NCI-H510A treated with DMSO at 0.1 percent for 48 hours (cell line): ENCODE results near the gene KRTAP5-8.
"Not testable (repeated sequence)": the region's sequence is repeated elsewhere in the genome, so short reads cannot be mapped to it uniquely, and the experiment has no call there.

Source experiments
- DNase-seq: peaks from one replicate; lab custom pipeline; 2025; lab: John Stamatoyannopoulos, UW

Gene KRTAP5-8

GRCh38 chr11:71543866-71544265, 6.0 kb downstream of the KRTAP5-8 start:
- no peak for DNase-seq

DNA sequence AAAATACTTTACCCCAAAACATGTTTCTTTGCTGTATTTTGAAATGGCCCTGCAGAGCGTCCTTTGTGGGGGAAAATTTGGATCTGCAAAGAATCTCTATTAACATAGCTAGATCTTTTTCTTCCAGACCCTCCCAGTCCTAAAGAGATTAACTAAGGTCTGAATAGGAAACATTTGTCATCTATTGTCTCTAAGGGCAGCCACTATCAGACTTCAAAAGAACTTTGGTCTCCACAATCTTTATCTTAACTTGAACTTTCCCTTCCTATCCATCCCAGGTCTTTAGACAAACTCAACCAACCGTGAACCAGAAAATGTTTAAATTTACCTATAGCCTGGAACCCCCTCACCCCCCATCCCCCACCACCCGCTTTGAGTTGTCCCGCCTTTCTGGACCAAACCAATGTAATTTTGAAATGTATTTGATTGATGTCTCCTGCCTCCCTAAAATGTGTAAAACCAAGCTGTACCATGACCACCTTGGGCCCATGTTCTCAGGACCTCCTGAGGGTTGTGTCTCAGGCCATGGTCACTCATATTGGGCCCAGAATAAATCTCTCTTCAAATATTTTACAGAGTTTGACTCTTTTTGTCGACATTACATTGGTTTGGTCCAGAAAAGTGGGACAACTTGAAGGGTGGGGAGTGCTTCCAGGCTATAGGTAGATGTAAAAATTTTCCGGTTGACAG, 6.8 kb downstream of the KRTAP5-8 start:
- DNase-seq = no peak

DNA sequence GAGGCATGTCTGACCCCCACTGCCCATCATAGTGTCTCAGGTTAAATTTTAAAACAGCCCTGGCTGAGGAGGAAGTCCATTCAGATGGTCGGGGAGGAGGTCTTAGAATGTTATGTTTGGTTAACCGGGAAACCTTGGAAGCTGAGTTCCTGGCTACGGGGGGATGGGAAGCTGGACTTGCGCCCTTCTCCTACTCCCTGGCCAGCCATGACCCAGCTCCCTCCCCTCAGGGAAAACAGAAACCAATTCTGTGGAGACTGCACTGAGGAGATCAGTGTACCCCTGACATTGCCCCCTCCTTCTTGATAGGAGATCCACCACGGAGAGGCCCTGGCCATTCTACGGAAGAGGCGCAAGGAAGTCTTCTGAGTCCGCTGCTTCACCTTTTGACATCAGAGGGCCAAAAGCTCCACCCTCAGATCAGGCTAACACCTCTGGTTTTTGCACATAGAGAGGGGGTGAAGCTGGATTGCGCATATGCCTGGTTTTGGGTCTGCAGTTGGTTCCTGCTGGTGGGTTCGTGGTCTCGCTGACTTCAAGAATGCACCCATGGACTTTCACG, 7.7 kb downstream of the KRTAP5-8 start:
- DNase-seq = no peak

GRCh38 chr11:71548120-71548519, 10.3 kb downstream of the KRTAP5-8 start, which contains the start of gene KRTAP5-9:
KRTAP5-9 (plus strand) TSS chr11:71548420; CDS start chr11:71548658, 238 bp downstream.
- no peak for DNase-seq

DNA sequence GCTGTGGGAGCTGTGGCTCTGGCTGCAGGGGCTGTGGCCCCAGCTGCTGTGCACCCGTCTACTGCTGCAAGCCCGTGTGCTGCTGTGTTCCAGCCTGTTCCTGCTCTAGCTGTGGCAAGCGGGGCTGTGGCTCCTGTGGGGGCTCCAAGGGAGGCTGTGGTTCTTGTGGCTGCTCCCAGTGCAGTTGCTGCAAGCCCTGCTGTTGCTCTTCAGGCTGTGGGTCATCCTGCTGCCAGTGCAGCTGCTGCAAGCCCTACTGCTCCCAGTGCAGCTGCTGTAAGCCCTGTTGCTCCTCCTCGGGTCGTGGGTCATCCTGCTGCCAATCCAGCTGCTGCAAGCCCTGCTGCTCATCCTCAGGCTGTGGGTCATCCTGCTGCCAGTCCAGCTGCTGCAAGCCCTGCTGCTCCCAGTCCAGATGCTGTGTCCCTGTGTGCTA, 10.9 kb downstream of the KRTAP5-8 start:
- no peak for DNase-seq

- DNase-seq = no peak
These were observed 13.9 kb downstream of the KRTAP5-8 start for GRCh38 chr11:71551711-71552110.

DNA sequence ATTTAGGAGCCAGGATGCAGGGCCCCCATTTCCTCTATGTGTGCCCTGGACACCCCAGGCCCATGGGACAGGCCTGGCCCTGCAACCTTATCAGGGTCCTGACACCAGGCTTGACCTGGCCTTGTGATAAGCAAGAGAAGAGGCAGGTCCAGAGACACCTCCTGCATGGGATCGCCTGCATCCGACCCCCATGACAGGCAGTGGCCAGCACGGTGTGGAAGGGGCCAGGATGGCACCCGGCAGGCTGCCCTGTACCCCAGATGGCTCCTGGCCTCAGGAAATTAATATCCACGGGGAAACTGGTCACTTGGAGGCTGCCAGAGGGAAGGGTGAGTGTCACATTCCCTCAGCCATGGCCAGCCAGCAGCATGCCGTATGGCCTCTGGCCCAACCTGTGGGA, 17.2 kb downstream of the KRTAP5-8 start:
- DNase-seq = no peak

DNA sequence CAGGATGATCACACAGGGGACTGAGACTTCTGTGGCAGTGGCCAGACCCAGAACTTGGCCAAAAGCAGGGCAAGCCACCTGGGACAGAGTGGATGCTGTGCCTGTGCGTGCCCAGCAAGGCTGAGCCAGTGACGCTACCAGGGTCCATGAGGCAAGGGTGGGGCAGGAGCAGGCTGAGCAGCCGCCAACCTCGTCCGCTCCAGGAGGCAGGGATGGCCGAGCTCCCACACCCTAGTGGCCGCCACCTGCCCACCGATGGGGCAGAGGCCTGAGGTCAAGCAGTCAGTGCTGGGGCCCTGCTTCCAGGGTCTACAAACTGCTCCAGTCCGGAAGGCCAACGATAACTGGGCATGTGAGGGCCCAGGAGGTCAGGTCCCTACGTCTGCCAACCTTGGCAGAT, 17.7 kb downstream of the KRTAP5-8 start:
- no peak for DNase-seq

- no peak for DNase-seq
These were observed 18.2 kb downstream of the KRTAP5-8 start for GRCh38 chr11:71556018-71556417.

DNA sequence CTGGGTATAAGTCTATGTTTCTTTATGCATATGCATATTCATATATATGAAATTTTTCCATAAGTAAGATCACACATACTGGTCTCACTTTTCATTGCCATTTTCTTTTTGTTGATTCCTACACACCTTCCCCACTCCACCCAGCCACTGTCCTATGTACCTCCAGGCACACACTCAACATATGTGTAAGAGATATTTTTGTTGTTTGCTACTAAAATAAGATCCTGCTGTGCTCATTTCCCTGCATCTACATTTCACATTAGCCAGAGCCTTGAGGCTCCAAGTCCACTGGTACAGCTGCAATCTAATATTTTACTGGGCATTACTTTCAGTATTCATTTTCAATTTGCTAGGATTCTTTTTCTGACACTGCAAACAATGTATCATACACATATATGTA, 19.4 kb downstream of the KRTAP5-8 start:
- DNase-seq = no peak

DNA sequence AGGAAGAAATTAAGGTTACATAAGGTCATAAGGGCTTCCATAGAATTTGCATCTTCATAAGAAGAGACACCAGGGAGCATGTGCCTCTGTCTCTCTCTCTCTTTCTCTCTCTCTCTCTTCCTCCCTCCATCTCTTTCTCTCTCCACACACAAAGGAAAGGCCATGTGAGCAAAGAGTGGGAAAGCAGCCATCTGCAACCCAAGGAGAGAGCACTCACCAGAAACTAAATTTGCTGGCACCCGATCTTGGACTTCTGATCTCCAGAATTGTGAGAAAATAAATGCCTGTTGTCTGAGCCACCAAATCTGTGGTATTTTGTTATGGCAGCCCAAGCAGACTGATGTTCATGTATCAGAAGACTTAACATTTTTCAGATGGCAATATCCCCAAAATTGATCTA, 21.2 kb downstream of the KRTAP5-8 start:
- DNase-seq = no peak

DNA sequence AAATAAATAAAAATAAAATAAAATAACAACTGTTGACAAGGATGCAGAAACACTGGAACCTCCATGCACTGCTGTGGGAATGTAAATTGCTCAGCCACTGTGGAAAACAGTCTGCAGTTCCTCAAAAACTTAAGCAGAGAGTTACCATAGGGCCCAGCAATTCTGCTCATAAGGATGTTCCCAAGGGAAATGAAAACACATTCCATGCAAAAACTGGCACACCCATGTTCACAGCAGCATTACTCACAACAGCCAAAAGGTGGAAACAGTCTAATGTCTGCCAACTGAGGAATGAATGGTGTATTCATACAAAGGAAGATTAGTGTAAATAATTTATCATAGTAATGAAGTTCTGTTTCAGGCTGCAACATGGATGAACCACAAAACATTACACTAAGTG, 24.3 kb downstream of the KRTAP5-8 start:
- no peak for DNase-seq

DNA sequence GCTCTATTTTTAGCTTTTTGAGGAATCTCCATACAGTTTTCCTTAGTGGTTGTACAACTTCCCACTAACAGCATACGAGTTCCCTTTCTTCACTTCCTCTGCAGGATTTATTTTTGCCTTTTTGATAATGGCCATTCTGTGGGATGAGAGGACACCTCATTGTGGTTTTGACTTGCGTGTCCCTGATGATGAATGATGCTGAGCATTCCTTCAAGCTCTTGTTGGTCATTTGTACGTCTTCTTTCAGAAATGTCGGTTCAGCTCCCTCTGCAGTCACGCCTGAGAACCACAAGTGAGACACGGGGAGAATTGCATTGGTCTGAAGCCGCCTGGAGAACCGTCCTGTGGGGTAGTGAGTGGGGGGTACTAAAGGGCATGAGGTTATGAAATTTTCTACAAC, 25.6 kb downstream of the KRTAP5-8 start:
- no peak for DNase-seq

- no peak for DNase-seq
These were observed 26.6 kb downstream of the KRTAP5-8 start for GRCh38 chr11:71564430-71564829.

GRCh38 chr11:71565263-71565662, 27.4 kb downstream of the KRTAP5-8 start, which contains the start of gene KRTAP5-10:
KRTAP5-10 (plus strand) TSS chr11:71565563; CDS start chr11:71565588, 25 bp downstream.
- DNase-seq = no peak

- DNase-seq = no peak
These were observed 28.3 kb downstream of the KRTAP5-8 start for GRCh38 chr11:71566081-71566620.

GRCh38 chr11:71566626-71567599, 29.1 kb downstream of the KRTAP5-8 start:
- not testable (repeated sequence) for DNase-seq

- not testable (repeated sequence) for DNase-seq
These were observed 29.8 kb downstream of the KRTAP5-8 start for GRCh38 chr11:71567633-71568032.

DNA sequence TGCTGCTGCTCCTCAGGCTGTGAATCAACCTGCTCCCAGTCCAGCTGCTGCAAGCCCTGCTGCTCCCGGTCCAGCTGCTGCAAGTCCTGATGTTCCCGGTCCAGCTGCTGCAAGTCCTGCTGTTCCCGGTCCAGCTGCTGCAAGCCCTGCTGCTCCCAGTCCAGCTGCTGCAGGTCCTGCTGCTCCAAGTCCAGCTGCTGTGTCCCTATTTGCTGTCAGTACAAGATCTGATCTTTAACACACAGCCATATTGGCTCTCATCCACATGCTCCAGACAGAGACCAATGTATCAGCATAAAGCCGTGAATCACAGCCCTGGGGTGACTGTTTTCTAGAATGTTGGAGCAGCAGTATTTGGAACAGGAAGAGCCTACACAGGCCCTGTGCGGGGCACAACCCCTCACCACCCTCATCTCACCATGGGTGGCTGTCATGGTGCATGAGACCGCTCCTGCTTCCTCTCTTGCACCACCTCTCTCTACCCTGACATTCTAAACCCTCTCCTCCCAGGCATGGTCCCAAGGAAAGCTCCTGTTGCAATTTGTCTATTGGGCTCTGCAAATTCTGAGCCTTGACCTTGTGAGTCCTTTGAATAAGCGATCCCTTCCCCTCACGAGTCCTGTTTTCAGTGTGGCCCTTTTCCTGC, 31.0 kb downstream of the KRTAP5-8 start:
- DNase-seq = no peak

DNA sequence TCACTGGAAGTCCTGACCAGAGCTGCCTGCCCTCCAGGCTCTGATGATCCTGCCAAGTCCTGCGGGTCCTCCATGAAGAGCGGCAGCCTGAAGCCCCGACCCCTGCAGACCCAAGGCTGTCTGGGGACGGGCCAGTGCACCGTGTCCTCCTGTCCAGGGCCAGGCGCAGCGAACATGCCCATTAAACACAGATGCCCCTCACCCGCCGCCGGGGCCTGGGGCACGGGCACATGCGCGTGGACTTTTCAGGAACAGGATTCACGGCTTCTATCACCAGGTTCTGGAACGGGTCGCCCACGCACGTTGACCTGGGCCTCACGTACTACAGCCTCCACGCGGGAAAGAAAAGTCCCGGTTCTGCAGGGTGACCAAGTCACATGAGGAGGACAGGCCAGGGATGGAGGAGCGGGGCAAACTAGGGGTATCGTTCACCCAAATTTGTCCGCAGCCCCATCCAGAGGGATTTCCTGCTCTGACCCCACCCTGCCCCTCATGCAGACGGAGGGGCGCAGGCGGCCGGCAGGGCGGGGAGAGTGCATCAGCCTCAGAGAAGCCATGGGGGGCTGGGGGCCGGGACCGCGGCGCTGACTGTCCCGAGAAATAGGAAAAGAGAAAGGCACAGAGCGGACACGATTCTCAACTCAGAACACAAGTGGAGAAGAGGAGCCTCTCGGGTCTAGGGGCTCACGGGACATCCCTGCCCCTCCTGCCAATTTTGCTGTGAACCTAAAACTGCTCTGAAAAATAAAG, 33.5 kb downstream of the KRTAP5-8 start:
- not testable (repeated sequence) for DNase-seq

DNA sequence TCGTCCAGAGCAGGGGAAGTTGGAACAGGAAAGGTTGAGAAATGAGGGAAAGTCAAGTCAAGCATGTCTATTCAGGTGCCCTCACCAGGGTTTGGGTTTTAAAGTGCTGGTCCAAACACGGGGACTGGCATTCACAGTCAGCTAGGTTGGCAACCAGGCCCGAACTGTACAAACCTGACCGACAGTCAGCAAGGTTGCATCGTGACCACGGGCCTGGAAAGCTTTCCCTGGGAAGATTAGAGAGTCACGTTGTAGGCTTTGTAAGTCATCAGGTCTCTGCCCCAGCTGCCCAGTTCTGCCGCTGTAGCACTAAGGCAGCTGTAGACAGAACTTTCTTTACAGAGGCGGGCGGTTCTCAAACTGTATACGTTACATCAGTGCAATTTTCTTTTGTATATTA, 35.0 kb downstream of the KRTAP5-8 start:
- no peak for DNase-seq
